Activated CD4-positive, alpha-beta T cell treated with anti-CD3 and anti-CD28 coated beads, Interleukin-2, amount 50 U/mL, for 4 hours (primary cell): ENCODE data around the gene PCNX1.
"Not testable (repeated sequence)": the region's sequence is repeated elsewhere in the genome, so short reads cannot be mapped to it uniquely, and the experiment has no call there.

Source experiments
- DNase-seq, 2 experiments: peaks; one replicate each; pipeline ENCODE4 v3.0.0-alpha.2; 2020

The PCNX1 gene

GRCh38 chr14:70907176-70907995, at the start of gene PCNX1:
Gene PCNX1 (plus strand): TSS chr14:70907459. CDS start chr14:70907851, 392 bp downstream.
- peak; percentile 84 to 89 for DNase-seq

- no peak for DNase-seq
Measured at GRCh38 chr14:70857496-70857890, 49.8 kb upstream of the PCNX1 start.

GRCh38 chr14:70858641-70859040, 48.6 kb upstream of the PCNX1 start:
- no peak for DNase-seq

- DNase-seq, result not testable (repeated sequence)
Measured at GRCh38 chr14:70866992-70867391, 40.3 kb upstream of the PCNX1 start.

GRCh38 chr14:70871001-70871400, 36.3 kb upstream of the PCNX1 start:
- DNase-seq, result no peak

- DNase-seq, result peak in 1 of 2 experiments; percentile 8
Measured at GRCh38 chr14:70871863-70872677, 35.2 kb upstream of the PCNX1 start.

- no peak for DNase-seq
Measured at GRCh38 chr14:70872678-70873020, 34.6 kb upstream of the PCNX1 start.

GRCh38 chr14:70873627-70874026, 33.6 kb upstream of the PCNX1 start:
- no peak for DNase-seq

- DNase-seq, result not testable (repeated sequence)
Measured at GRCh38 chr14:70875811-70876460, 31.3 kb upstream of the PCNX1 start.

- DNase-seq, result no peak
Measured at GRCh38 chr14:70879448-70879847, 27.8 kb upstream of the PCNX1 start.

- DNase-seq, result not testable (repeated sequence)
Measured at GRCh38 chr14:70880888-70881287, 26.4 kb upstream of the PCNX1 start.

GRCh38 chr14:70881549-70882177, 25.6 kb upstream of the PCNX1 start:
- DNase-seq, result no peak

GRCh38 chr14:70882776-70883492, 24.3 kb upstream of the PCNX1 start:
- DNase-seq, result no peak

GRCh38 chr14:70884595-70885342, 22.5 kb upstream of the PCNX1 start:
- no peak for DNase-seq

- peak in 1 of 2 experiments; percentile 8 for DNase-seq
Measured at GRCh38 chr14:70885343-70886022, 21.8 kb upstream of the PCNX1 start.

- DNase-seq, result peak in 1 of 2 experiments; percentile 10
Measured at GRCh38 chr14:70886421-70887206, 20.6 kb upstream of the PCNX1 start.

- no peak for DNase-seq
Measured at GRCh38 chr14:70887207-70887681, 20.0 kb upstream of the PCNX1 start.

- no peak for DNase-seq
Measured at GRCh38 chr14:70887737-70888499, 19.3 kb upstream of the PCNX1 start.

- no peak for DNase-seq
Measured at GRCh38 chr14:70888681-70889175, 18.5 kb upstream of the PCNX1 start.
